Measurements from ENCODE around the gene PEX26.

- TF ChIP-seq CTCF (IDR thresholded peaks at IDR 0.05) (no peak), POLR2A (IDR thresholded peaks at IDR 0.05) (no peak)
Observed at GRCh38 chr22:18056161-18056666, 21.6 kb upstream of the PEX26 start.
